CD4-positive, alpha-beta memory T cell (primary cell): ENCODE measurements around the gene LRRC45. TPM values are rescaled to one million over a fixed set of nuclear protein-coding genes. Genes with fewer than 3 reads are reported as not detected.

ENCODE experiments used
- CTCF ChIA-PET: fragments of 350-600 bp; sonication (Branson Sonifier 250); formaldehyde crosslinking; loops from one replicate; lab custom pipeline; 2021; ENCODE audit warnings: inconsistent platforms; ENCODE audit not compliant: partially characterized antibody; lab: Charles Lee
- POLR2A ChIA-PET: fragments of 350-600 bp; sonication (Branson Sonifier 250); formaldehyde crosslinking; loops from one replicate; lab custom pipeline; 2021; ENCODE audit not compliant: partially characterized antibody; lab: Charles Lee
- DNase-seq, 5 donors: peaks; one replicate each; pipeline versions ENCODE4 v3.0.0 to v3.0.0-alpha.2; 2020 to 2022; ENCODE audit warnings: mixed read lengths in 1 of 5
- H3K27ac ChIP-seq: one replicate; pipeline ENCODE4 v1.7.0; 2013; ENCODE audit warnings: low read depth, low read length
- H3K27me3 ChIP-seq: 2 replicates; pipeline ENCODE4 v1.7.0; 2013; ENCODE audit warnings: mild to moderate bottlenecking, low read length, moderate library complexity; ENCODE audit not compliant: insufficient read depth
- H3K36me3 ChIP-seq: 2 replicates; pipeline ENCODE4 v1.7.0; 2013; ENCODE audit warnings: mild to moderate bottlenecking, low read length, moderate library complexity; ENCODE audit not compliant: insufficient read depth
- H3K4me1 ChIP-seq: 2 replicates; pipeline ENCODE4 v1.7.0; 2013; ENCODE audit warnings: mild to moderate bottlenecking, low read length, moderate library complexity; ENCODE audit not compliant: insufficient read depth
- H3K4me3 ChIP-seq, 2 donors: one replicate each; pipeline ENCODE4 v1.7.0; 2013; ENCODE audit warnings: low read length in 2 of 2, mild to moderate bottlenecking in 1 of 2
- H3K9me3 ChIP-seq, 2 donors: one replicate each; pipeline ENCODE4 v1.7.0; 2013; ENCODE audit warnings: low read length in 2 of 2, control low read depth in 1 of 2; ENCODE audit not compliant: control insufficient read depth in 1 of 2
- H3K27ac Mint-ChIP-seq, 7 donors: one replicate each; pipeline ENCODE4 v1.8.0; 2020 to 2021; ENCODE audit warnings: mixed read lengths in 7 of 7, mild to moderate bottlenecking in 6 of 7, inconsistent platforms in 3 of 7, moderate library complexity in 3 of 7
- H3K27me3 Mint-ChIP-seq, 2 donors: one replicate each; pipeline ENCODE4 v1.8.0; 2020 to 2021; ENCODE audit warnings: mixed read lengths in 2 of 2
- H3K36me3 Mint-ChIP-seq, 2 donors: one replicate each; pipeline ENCODE4 v1.8.0; 2020 to 2021; ENCODE audit warnings: mixed read lengths in 2 of 2, inconsistent platforms in 1 of 2, mild to moderate bottlenecking in 1 of 2
- H3K4me1 Mint-ChIP-seq, 4 donors: one replicate each; pipeline ENCODE4 v1.8.0; 2020 to 2021; ENCODE audit warnings: mixed read lengths in 4 of 4, mild to moderate bottlenecking in 1 of 4
- H3K4me3 Mint-ChIP-seq, 8 donors: one replicate each; pipeline ENCODE4 v1.8.0; 2020 to 2021; ENCODE audit warnings: mixed read lengths in 8 of 8, mild to moderate bottlenecking in 7 of 8, moderate library complexity in 6 of 8, inconsistent platforms in 3 of 8
- H3K9me3 Mint-ChIP-seq, 8 donors: one replicate each; pipeline ENCODE4 v1.8.0; 2020 to 2021; ENCODE audit warnings: mixed read lengths in 8 of 8, mild to moderate bottlenecking in 5 of 8, inconsistent platforms in 3 of 8, moderate library complexity in 1 of 8
- intact Hi-C: fragments of 100-400 bp; cut with micrococcal nuclease; formaldehyde crosslinking; loops from one replicate; pipeline ENCODE4 v1.15.1; 2023
- polyA plus RNA-seq, 2 donors: library from polyadenylated mRNA; unstranded; fragments of 300-500 nt; fragmentation: Illumina TruSeq; gene quantifications; one replicate each; pipeline ENCODE4 v1.2.3, GENCODE V29; 2021
- total RNA-seq, 2 experiments: library from RNA; stranded (reverse); gene quantifications; one replicate each; pipeline ENCODE4 v1.2.3, GENCODE V29; 2021

LRRC45 gene
- total and polyA plus RNA-seq, 4 experiments from 2014 or later: 5.7 to 18.7 (median 13.1) TPM

- Mint-ChIP-seq H3K4me1 (no peaks in the 10 kb centered on the region), H3K36me3 (peaks cover 2 to 4% of the 10 kb centered on the region in 2 donors), H3K27me3 (no peaks in the 10 kb centered on the region), H3K27ac (no peak overlapping the region), H3K9me3 (no peaks in the 10 kb centered on the region), H3K4me3 (no peak overlapping the region)
- no peaks in the 10 kb centered on the region for H3K36me3 ChIP-seq
- H3K4me3 ChIP-seq: no peak overlapping the region
- no peaks in the 10 kb centered on the region for H3K4me1 ChIP-seq
- no peaks in the 10 kb centered on the region for H3K27me3 ChIP-seq
- no peaks in the 10 kb centered on the region for H3K9me3 ChIP-seq
- POLR2A ChIA-PET: no interaction called here
- peak in 1 of 5 donors; percentile 31 for DNase-seq
- no peak overlapping the region for H3K27ac ChIP-seq
- intact Hi-C loops: no loop called here
- CTCF ChIA-PET: no interaction called here
Observed at GRCh38 chr17:81999976-82000802, 22.9 kb upstream of the LRRC45 start.

GRCh38 chr17:82000803-82001570 is 22.1 kb upstream of the LRRC45 start:
- intact Hi-C loops: no loop called here
- Histone ChIP-seq H3K4me3 (no peak overlapping the region), H3K4me1 (no peaks in the 10 kb centered on the region), H3K27ac (no peak overlapping the region), H3K27me3 (no peaks in the 10 kb centered on the region), H3K36me3 (no peaks in the 10 kb centered on the region), H3K9me3 (no peaks in the 10 kb centered on the region)
- Mint-ChIP-seq H3K4me3 (no peak overlapping the region), H3K27ac (no peak overlapping the region), H3K27me3 (no peaks in the 10 kb centered on the region), H3K9me3 (no peaks in the 10 kb centered on the region), H3K4me1 (peaks cover 0 to 1% (median 0%) of the 10 kb centered on the region in 4 donors), H3K36me3 (peaks cover 2 to 4% of the 10 kb centered on the region in 2 donors)
- ChIA-PET POLR2A (no interaction called here), CTCF (no interaction called here)
- DNase-seq: no peak

- H3K27ac Mint-ChIP-seq: no peak overlapping the region
- Histone ChIP-seq H3K4me1 (no peaks in the 10 kb centered on the region), H3K27me3 (no peaks in the 10 kb centered on the region), H3K4me3 (no peak overlapping the region), H3K27ac (no peak overlapping the region), H3K9me3 (no peaks in the 10 kb centered on the region), H3K36me3 (no peaks in the 10 kb centered on the region)
- POLR2A ChIA-PET: no interaction called here
- peaks cover 0 to 1% (median 0%) of the 10 kb centered on the region in 4 donors for H3K4me1 Mint-ChIP-seq
- no peaks in the 10 kb centered on the region for H3K9me3 Mint-ChIP-seq
- no peaks in the 10 kb centered on the region for H3K27me3 Mint-ChIP-seq
- no peak for DNase-seq
- peaks cover 2 to 4% of the 10 kb centered on the region in 2 donors for H3K36me3 Mint-ChIP-seq
- H3K4me3 Mint-ChIP-seq: no peak overlapping the region
- intact Hi-C loops: no loop called here
- CTCF ChIA-PET: interaction anchor here (0.6 kb wide), 1 partner anchor 23 kb away, joined by 4 read pairs; no protein-coding TSS in a partner anchor
Observed at GRCh38 chr17:82001571-82002056, 21.5 kb upstream of the LRRC45 start.

- H3K27me3 ChIP-seq: no peaks in the 10 kb centered on the region
- peaks cover 0 to 1% (median 0%) of the 10 kb centered on the region in 4 donors for H3K4me1 Mint-ChIP-seq
- no peak overlapping the region for H3K4me3 Mint-ChIP-seq
- intact Hi-C loops: no loop called here
- H3K9me3 Mint-ChIP-seq: no peaks in the 10 kb centered on the region
- no peaks in the 10 kb centered on the region for H3K36me3 ChIP-seq
- H3K4me3 ChIP-seq: no peak overlapping the region
- no peaks in the 10 kb centered on the region for H3K4me1 ChIP-seq
- H3K27ac ChIP-seq: no peak overlapping the region
- H3K36me3 Mint-ChIP-seq: no peaks in the 10 kb centered on the region
- no peak overlapping the region for H3K27ac Mint-ChIP-seq
- ChIA-PET POLR2A (interaction anchor here (1.0 kb wide), 1 partner anchor 27 kb away, joined by 3 read pairs; no protein-coding TSS in a partner anchor), CTCF (interaction anchor here (1.2 kb wide), 1 partner anchor 14 kb away, joined by 3 read pairs; no protein-coding TSS in a partner anchor)
- no peak for DNase-seq
- H3K27me3 Mint-ChIP-seq: no peaks in the 10 kb centered on the region
- H3K9me3 ChIP-seq: no peaks in the 10 kb centered on the region
Observed at GRCh38 chr17:82003411-82004381, 19.4 kb upstream of the LRRC45 start.

- POLR2A ChIA-PET: no interaction called here
- intact Hi-C loops: no loop called here
- H3K36me3 ChIP-seq: no peaks in the 10 kb centered on the region
- peaks cover 0 to 1% (median 0%) of the 10 kb centered on the region in 4 donors for H3K4me1 Mint-ChIP-seq
- DNase-seq: no peak
- no peaks in the 10 kb centered on the region for H3K36me3 Mint-ChIP-seq
- H3K9me3 Mint-ChIP-seq: no peaks in the 10 kb centered on the region
- H3K4me3 ChIP-seq: no peak overlapping the region
- H3K4me1 ChIP-seq: no peaks in the 10 kb centered on the region
- H3K9me3 ChIP-seq: no peaks in the 10 kb centered on the region
- H3K4me3 Mint-ChIP-seq: no peak overlapping the region
- no peak overlapping the region for H3K27ac ChIP-seq
- H3K27me3 ChIP-seq: no peaks in the 10 kb centered on the region
- CTCF ChIA-PET: no interaction called here
- H3K27me3 Mint-ChIP-seq: no peaks in the 10 kb centered on the region
- no peak overlapping the region for H3K27ac Mint-ChIP-seq
Observed at GRCh38 chr17:82004517-82005455, 18.3 kb upstream of the LRRC45 start.

- Histone ChIP-seq H3K4me3 (no peak overlapping the region), H3K27ac (no peak overlapping the region), H3K27me3 (no peaks in the 10 kb centered on the region), H3K9me3 (no peaks in the 10 kb centered on the region), H3K36me3 (no peaks in the 10 kb centered on the region), H3K4me1 (no peaks in the 10 kb centered on the region)
- intact Hi-C loops: no loop called here
- H3K27me3 Mint-ChIP-seq: no peaks in the 10 kb centered on the region
- H3K4me1 Mint-ChIP-seq: peaks cover 0 to 1% (median 0%) of the 10 kb centered on the region in 4 donors
- H3K9me3 Mint-ChIP-seq: no peaks in the 10 kb centered on the region
- no peak for DNase-seq
- H3K4me3 Mint-ChIP-seq: no peak overlapping the region
- POLR2A ChIA-PET: no interaction called here
- H3K36me3 Mint-ChIP-seq: no peaks in the 10 kb centered on the region
- peak overlapping the region in 1 of 7 donors; percentile 48 for H3K27ac Mint-ChIP-seq
- CTCF ChIA-PET: no interaction called here
Observed at GRCh38 chr17:82005701-82006348, 17.3 kb upstream of the LRRC45 start.
